Tibial nerve (tissue), 3 donors: ENCODE data around the gene EFTUD2.

Experiments used
- CTCF ChIP-seq, 5 experiments: fragments of 200-600 bp in 3 of 5; fragments of 450-650 bp in 2 of 5; sonication (generic) in 3 of 5; IDR thresholded peaks; one replicate each; pipeline ENCODE4 v1.5.1; 2016 to 2019; ENCODE audit warnings: antibody characterized with exemption in 5 of 5, mild to moderate bottlenecking in 3 of 5, moderate library complexity in 2 of 5
- POLR2A ChIP-seq, 2 donors: fragments of 450-650 bp; IDR thresholded peaks; one replicate each; pipeline ENCODE4 v1.6.1; 2017; ENCODE audit warnings: antibody characterized with exemption in 2 of 2, mild to moderate bottlenecking in 2 of 2, moderate library complexity in 2 of 2

- TF ChIP-seq CTCF (IDR thresholded peaks at IDR 0.05) (no peak), POLR2A (IDR thresholded peaks at IDR 0.05) (no peak)
Observed at GRCh38 chr17:44850025-44850424, 49.2 kb downstream of the EFTUD2 start.
